Effector memory CD8-positive, alpha-beta T cell (primary cell): ENCODE results near the gene MRPL4.
"Not testable (repeated sequence)": the region's sequence is repeated elsewhere in the genome, so short reads cannot be mapped to it uniquely, and the experiment has no call there.

ENCODE experiments used
- ATAC-seq: fragments of 150-1000 bp; cut with Tn5 transposase; replicated peaks from 2 replicates; pipeline ENCODE4 v1.10.0; 2021; ENCODE audit warnings: mild to moderate bottlenecking, moderate library complexity
- DNase-seq, 3 experiments: peaks; one replicate each; pipeline ENCODE4 v3.0.0; 2021
- H3K27ac Mint-ChIP-seq, 2 donors: one replicate each; pipeline ENCODE4 v1.8.0; 2022; ENCODE audit warnings: mild to moderate bottlenecking in 2 of 2, mixed read lengths in 2 of 2, moderate library complexity in 2 of 2
- H3K27me3 Mint-ChIP-seq, 2 donors: one replicate each; pipeline ENCODE4 v1.8.0; 2022; ENCODE audit warnings: mixed read lengths in 2 of 2
- H3K36me3 Mint-ChIP-seq: one replicate; pipeline ENCODE4 v1.8.0; 2022; ENCODE audit warnings: mild to moderate bottlenecking, moderate library complexity, mixed read lengths; ENCODE audit not compliant: insufficient read depth
- H3K4me1 Mint-ChIP-seq, 2 donors: one replicate each; pipeline ENCODE4 v1.8.0; 2022; ENCODE audit warnings: low read depth in 2 of 2, mixed read lengths in 2 of 2
- H3K4me3 Mint-ChIP-seq, 2 donors: one replicate each; pipeline ENCODE4 v1.8.0; 2022; ENCODE audit warnings: mild to moderate bottlenecking in 2 of 2, mixed read lengths in 2 of 2, moderate library complexity in 2 of 2
- H3K9me3 Mint-ChIP-seq, 2 donors: one replicate each; pipeline ENCODE4 v1.8.0; 2022; ENCODE audit warnings: mixed read lengths in 2 of 2

The MRPL4 gene

GRCh38 chr19:10235409-10235808, 16.6 kb upstream of the MRPL4 start:
- not testable (repeated sequence) for DNase-seq, H3K9me3 Mint-ChIP-seq, H3K27me3 Mint-ChIP-seq, ATAC-seq
- peak overlapping the region in 1 of 2 donors; percentile 85 for H3K4me3 Mint-ChIP-seq
- peaks cover 26% of the 10 kb centered on the region for H3K36me3 Mint-ChIP-seq
- peak overlapping the region; percentile 99 for H3K27ac Mint-ChIP-seq
- peaks cover 22 to 23% of the 10 kb centered on the region in 2 donors for H3K4me1 Mint-ChIP-seq

GRCh38 chr19:10237702-10238101, 14.3 kb upstream of the MRPL4 start:
- Mint-ChIP-seq H3K4me3 (peak overlapping the region; percentile 10 to 53), H3K27ac (peak overlapping the region in 1 of 2 donors; percentile 38), H3K9me3 (no peaks in the 10 kb centered on the region), H3K4me1 (peaks cover 15 to 19% of the 10 kb centered on the region in 2 donors), H3K27me3 (no peaks in the 10 kb centered on the region), H3K36me3 (peaks cover 11% of the 10 kb centered on the region)
- ATAC-seq (no peak), DNase-seq (no peak)

- Mint-ChIP-seq H3K27ac (peak overlapping the region; percentile 38 to 56), H3K9me3 (no peaks in the 10 kb centered on the region), H3K36me3 (peaks cover 11% of the 10 kb centered on the region), H3K27me3 (no peaks in the 10 kb centered on the region), H3K4me3 (peak overlapping the region; percentile 10 to 53), H3K4me1 (peaks cover 15 to 19% of the 10 kb centered on the region in 2 donors)
- DNase-seq: no peak
- no peak for ATAC-seq
Observed at GRCh38 chr19:10238172-10238783, 13.7 kb upstream of the MRPL4 start.

- not testable (repeated sequence) for DNase-seq, H3K27ac Mint-ChIP-seq, ATAC-seq, H3K36me3 Mint-ChIP-seq, H3K27me3 Mint-ChIP-seq, H3K9me3 Mint-ChIP-seq, H3K4me3 Mint-ChIP-seq, H3K4me1 Mint-ChIP-seq
Observed at GRCh38 chr19:10241826-10242449, 10.1 kb upstream of the MRPL4 start.

GRCh38 chr19:10243606-10244005, 8.4 kb upstream of the MRPL4 start:
- H3K9me3 Mint-ChIP-seq: no peaks in the 10 kb centered on the region
- no peak overlapping the region for H3K4me3 Mint-ChIP-seq
- H3K27me3 Mint-ChIP-seq: no peaks in the 10 kb centered on the region
- ATAC-seq (no peak), DNase-seq (no peak)
- H3K27ac Mint-ChIP-seq: no peak overlapping the region
- no peaks in the 10 kb centered on the region for H3K4me1 Mint-ChIP-seq
- H3K36me3 Mint-ChIP-seq: no peaks in the 10 kb centered on the region

- peaks cover 3% of the 10 kb centered on the region for H3K36me3 Mint-ChIP-seq
- H3K9me3 Mint-ChIP-seq: no peaks in the 10 kb centered on the region
- no peak overlapping the region for H3K4me3 Mint-ChIP-seq
- no peaks in the 10 kb centered on the region for H3K27me3 Mint-ChIP-seq
- H3K27ac Mint-ChIP-seq: no peak overlapping the region
- ATAC-seq: no peak
- H3K4me1 Mint-ChIP-seq: peaks cover 0 to 3% of the 10 kb centered on the region in 2 donors
- no peak for DNase-seq
Observed at GRCh38 chr19:10245189-10245939, 6.7 kb upstream of the MRPL4 start.

- H3K27me3 Mint-ChIP-seq: no peaks in the 10 kb centered on the region
- H3K4me3 Mint-ChIP-seq: no peak overlapping the region
- no peak overlapping the region for H3K27ac Mint-ChIP-seq
- DNase-seq: no peak
- H3K36me3 Mint-ChIP-seq: peaks cover 5% of the 10 kb centered on the region
- ATAC-seq: no peak
- peaks cover 0 to 6% of the 10 kb centered on the region in 2 donors for H3K4me1 Mint-ChIP-seq
- no peaks in the 10 kb centered on the region for H3K9me3 Mint-ChIP-seq
Observed at GRCh38 chr19:10246511-10246910, 5.5 kb upstream of the MRPL4 start.

- Mint-ChIP-seq H3K27ac (peak overlapping the region; percentile 93 to 97), H3K4me1 (peaks cover 5 to 14% of the 10 kb centered on the region in 2 donors), H3K9me3 (no peaks in the 10 kb centered on the region), H3K27me3 (no peaks in the 10 kb centered on the region), H3K4me3 (peak overlapping the region; percentile 96 to 97), H3K36me3 (peaks cover 45% of the 10 kb centered on the region)
- DNase-seq (no peak), ATAC-seq (no peak)
Observed at GRCh38 chr19:10252707-10253106, 693 bp downstream of the MRPL4 start.

GRCh38 chr19:10254244-10254643, 2.2 kb downstream of the MRPL4 start:
- ATAC-seq (no peak), DNase-seq (no peak)
- Mint-ChIP-seq H3K36me3 (peaks cover 54% of the 10 kb centered on the region), H3K4me3 (peak overlapping the region in 1 of 2 donors; percentile 9), H3K27me3 (no peaks in the 10 kb centered on the region), H3K27ac (peak overlapping the region in 1 of 2 donors; percentile 13), H3K4me1 (peaks cover 5 to 14% of the 10 kb centered on the region in 2 donors), H3K9me3 (no peaks in the 10 kb centered on the region)

GRCh38 chr19:10255358-10255757, 3.3 kb downstream of the MRPL4 start:
- Mint-ChIP-seq H3K9me3 (no peaks in the 10 kb centered on the region), H3K27ac (no peak overlapping the region), H3K4me1 (peaks cover 5 to 11% of the 10 kb centered on the region in 2 donors), H3K36me3 (peaks cover 56% of the 10 kb centered on the region), H3K27me3 (no peaks in the 10 kb centered on the region), H3K4me3 (no peak overlapping the region)
- DNase-seq (no peak), ATAC-seq (no peak)

GRCh38 chr19:10256551-10256950, 4.5 kb downstream of the MRPL4 start:
- H3K36me3 Mint-ChIP-seq: peaks cover 53% of the 10 kb centered on the region
- peak overlapping the region in 1 of 2 donors; percentile 28 for H3K27ac Mint-ChIP-seq
- H3K27me3 Mint-ChIP-seq: no peaks in the 10 kb centered on the region
- no peak for DNase-seq
- H3K9me3 Mint-ChIP-seq: no peaks in the 10 kb centered on the region
- ATAC-seq: no peak
- H3K4me1 Mint-ChIP-seq: peaks cover 5 to 8% of the 10 kb centered on the region in 2 donors
- no peak overlapping the region for H3K4me3 Mint-ChIP-seq

- ATAC-seq: no peak
- Mint-ChIP-seq H3K4me1 (peaks cover 5 to 7% of the 10 kb centered on the region in 2 donors), H3K4me3 (no peak overlapping the region), H3K9me3 (no peaks in the 10 kb centered on the region), H3K27me3 (no peaks in the 10 kb centered on the region), H3K36me3 (peaks cover 48% of the 10 kb centered on the region), H3K27ac (peak overlapping the region in 1 of 2 donors; percentile 3)
- no peak for DNase-seq
Observed at GRCh38 chr19:10256970-10257615, 5.1 kb downstream of the MRPL4 start.

- Mint-ChIP-seq H3K27me3 (no peaks in the 10 kb centered on the region), H3K36me3 (peaks cover 45% of the 10 kb centered on the region), H3K4me1 (peaks cover 0 to 5% of the 10 kb centered on the region in 2 donors)
Observed at GRCh38 chr19:10258080-10258710, 6.2 kb downstream of the MRPL4 start.

More at GRCh38 chr19:10258080-10258710, 6.2 kb downstream of the MRPL4 start:
- Mint-ChIP-seq H3K9me3 (no peaks in the 10 kb centered on the region), H3K4me3 (no peak overlapping the region), H3K27ac (no peak overlapping the region)
- no peak for ATAC-seq
- no peak for DNase-seq
